B cell (primary cell): ENCODE measurements around the gene DUSP18. TPM values are rescaled to one million over a fixed set of nuclear protein-coding genes. Genes with fewer than 3 reads are reported as not detected.

Experiments
- ATAC-seq: fragments of 200-7000 bp; cut with Tn5 transposase; one replicate; pipeline ENCODE4 v1.10.0; 2021; ENCODE audit warnings: low read depth, mild to moderate bottlenecking, moderate number of reproducible peaks, moderate library complexity
- CTCF ChIA-PET: fragments of 350-600 bp; sonication (Branson Sonifier 250); formaldehyde crosslinking; loops from one replicate; lab custom pipeline; 2021; ENCODE audit warnings: antibody characterized with exemption, inconsistent platforms; lab: Charles Lee
- POLR2A ChIA-PET: fragments of 350-600 bp; sonication (Branson Sonifier 250); formaldehyde crosslinking; loops from one replicate; lab custom pipeline; 2021; ENCODE audit warnings: antibody characterized with exemption; lab: Charles Lee
- DNase-seq: peaks from one replicate; pipeline ENCODE4 v3.0.0; 2013
- H2AFZ ChIP-seq: 2 replicates; pipeline ENCODE4 v1.6.1; 2012; ENCODE audit warnings: mild to moderate bottlenecking, low read depth, low read length; ENCODE audit not compliant: insufficient read depth, poor library complexity, severe bottlenecking
- H3K27ac ChIP-seq, 2 donors: 1 replicate in 1 of 2; 2 replicates in 1 of 2; pipeline ENCODE4 v1.5.1; 2012 to 2013; ENCODE audit warnings: low read length in 2 of 2, mild to moderate bottlenecking in 2 of 2, moderate library complexity in 1 of 2
- H3K27me3 ChIP-seq, 4 experiments: fragments of 200-600 bp in 1 of 4; sonication (generic) in 1 of 4; replicated peaks in 1 of 4; 1 replicate in 2 of 4; 2 replicates in 2 of 4; pipeline versions ENCODE4 v1.6.1 to v1.7.0; 2013 to 2016; ENCODE audit warnings: low read length in 3 of 4, mild to moderate bottlenecking in 2 of 4, mixed read lengths in 1 of 4, moderate library complexity in 1 of 4; ENCODE audit not compliant: insufficient read depth in 4 of 4, control insufficient read depth in 3 of 4; ENCODE audit errors: control extremely low read depth in 1 of 4
- H3K36me3 ChIP-seq, 2 experiments: replicated peaks in 1 of 2; 1 replicate in 1 of 2; 2 replicates in 1 of 2; pipeline versions ENCODE4 v1.6.1 to v1.7.1; 2013; ENCODE audit warnings: low read length in 1 of 2; ENCODE audit not compliant: insufficient read depth in 2 of 2, control insufficient read depth in 1 of 2; ENCODE audit errors: control extremely low read depth in 1 of 2, extremely low read depth in 1 of 2
- H3K4me1 ChIP-seq, 2 donors: fragments of 200-600 bp in 1 of 2; sonication (generic) in 1 of 2; 1 replicate in 1 of 2; 2 replicates in 1 of 2; pipeline versions ENCODE4 v1.5.1 to v1.6.1; 2013 to 2017; ENCODE audit warnings: low read length in 2 of 2; ENCODE audit not compliant: control insufficient read depth in 2 of 2, insufficient read depth in 2 of 2
- H3K4me2 ChIP-seq: replicated peaks from 2 replicates; pipeline ENCODE3; 2012; ENCODE audit warnings: mild to moderate bottlenecking, low read depth, low read length; ENCODE audit not compliant: poor library complexity, severe bottlenecking
- H3K4me3 ChIP-seq, 5 experiments: fragments of 200-600 bp in 1 of 5; sonication (generic) in 1 of 5; 1 replicate in 3 of 5; 2 replicates in 2 of 5; pipeline versions ENCODE4 v1.5.1 to v1.7.0; 2011 to 2016; ENCODE audit warnings: low read length in 4 of 5, mild to moderate bottlenecking in 4 of 5, low read depth in 2 of 5, control low read depth in 1 of 5, moderate library complexity in 1 of 5; ENCODE audit not compliant: insufficient read depth in 1 of 5; ENCODE audit errors: control extremely low read depth in 1 of 5, extremely low read depth in 1 of 5
- H3K79me2 ChIP-seq: fragments of 200-600 bp; sonication (generic); one replicate; pipeline ENCODE4 v1.6.0; 2016; ENCODE audit warnings: low read length; ENCODE audit not compliant: control insufficient read depth, insufficient read depth
- H3K9ac ChIP-seq: fragments of 200-600 bp; sonication (generic); 2 replicates; pipeline ENCODE4 v1.6.1; 2017; ENCODE audit warnings: mild to moderate bottlenecking, low read length, moderate library complexity
- H3K9me3 ChIP-seq, 3 donors: one replicate each; pipeline versions ENCODE4 v1.6.1 to v1.7.1; 2013; ENCODE audit warnings: low read length in 2 of 3; ENCODE audit not compliant: control insufficient read depth in 2 of 3, insufficient read depth in 1 of 3; ENCODE audit errors: control extremely low read depth in 1 of 3
- H4K20me1 ChIP-seq: 2 replicates; pipeline ENCODE4 v1.6.0; 2012; ENCODE audit warnings: mild to moderate bottlenecking, low read length; ENCODE audit not compliant: insufficient read depth, control insufficient read depth, poor library complexity, severe bottlenecking
- H3K27ac Mint-ChIP-seq: one replicate; pipeline ENCODE4 v1.8.0; 2021; ENCODE audit warnings: mixed read lengths
- H3K27me3 Mint-ChIP-seq: one replicate; pipeline ENCODE4 v1.8.0; 2021; ENCODE audit warnings: mixed read lengths
- H3K4me1 Mint-ChIP-seq: one replicate; pipeline ENCODE4 v1.8.0; 2021; ENCODE audit warnings: mixed read lengths
- H3K4me3 Mint-ChIP-seq: one replicate; pipeline ENCODE4 v1.8.0; 2021; ENCODE audit warnings: mixed read lengths
- H3K9me3 Mint-ChIP-seq: one replicate; pipeline ENCODE4 v1.8.0; 2022; ENCODE audit warnings: mixed read lengths; ENCODE audit not compliant: insufficient read depth
- EZH2 ChIP-seq: IDR thresholded peaks from 2 replicates; pipeline ENCODE4 v1.6.1; 2012; ENCODE audit warnings: borderline replicate concordance, low read depth, mild to moderate bottlenecking, moderate library complexity, low read length; ENCODE audit not compliant: insufficient read depth, poor library complexity, severe bottlenecking
- WGBS: methylation state at CpG from one replicate; pipeline ENCODE4 v1.1.5; 2013; ENCODE audit warnings: missing lambda C conversion rate; ENCODE audit not compliant: insufficient coverage; 5-methylcytosine and 5-hydroxymethylcytosine counted together
- intact Hi-C: fragments of 100-400 bp; cut with micrococcal nuclease; formaldehyde crosslinking; loops from one replicate; pipeline ENCODE4 v1.10.0; 2022
- polyA plus RNA-seq: library from polyadenylated mRNA; depleted of rRNA; stranded (reverse); fragments of >200 nt; gene quantifications from 2 replicates; pipeline ENCODE4 v1.2.3, GENCODE V29; 2012
- total RNA-seq, 2 donors: library from RNA; stranded (reverse); fragments of 120-200 nt in 1 of 2; gene quantifications; 1 replicate in 1 of 2; 2 replicates in 1 of 2; pipeline versions ENCODE4 v1.2.3 to v1.2.4, GENCODE V29; 2013 to 2022
- TF ChIP-seq, protein P1 (sequence below): fragments of 200-600 bp; IDR thresholded peaks from one replicate; pipeline ENCODE4 v1.8.0; 2022; ENCODE audit warnings: antibody characterized with exemption, mild to moderate bottlenecking

The DUSP18 gene
- total and polyA plus RNA-seq, 2 donors (not counting 1 experiment from before 2014, with no cell fraction given): 20.6 to 21.2 TPM

DNA sequence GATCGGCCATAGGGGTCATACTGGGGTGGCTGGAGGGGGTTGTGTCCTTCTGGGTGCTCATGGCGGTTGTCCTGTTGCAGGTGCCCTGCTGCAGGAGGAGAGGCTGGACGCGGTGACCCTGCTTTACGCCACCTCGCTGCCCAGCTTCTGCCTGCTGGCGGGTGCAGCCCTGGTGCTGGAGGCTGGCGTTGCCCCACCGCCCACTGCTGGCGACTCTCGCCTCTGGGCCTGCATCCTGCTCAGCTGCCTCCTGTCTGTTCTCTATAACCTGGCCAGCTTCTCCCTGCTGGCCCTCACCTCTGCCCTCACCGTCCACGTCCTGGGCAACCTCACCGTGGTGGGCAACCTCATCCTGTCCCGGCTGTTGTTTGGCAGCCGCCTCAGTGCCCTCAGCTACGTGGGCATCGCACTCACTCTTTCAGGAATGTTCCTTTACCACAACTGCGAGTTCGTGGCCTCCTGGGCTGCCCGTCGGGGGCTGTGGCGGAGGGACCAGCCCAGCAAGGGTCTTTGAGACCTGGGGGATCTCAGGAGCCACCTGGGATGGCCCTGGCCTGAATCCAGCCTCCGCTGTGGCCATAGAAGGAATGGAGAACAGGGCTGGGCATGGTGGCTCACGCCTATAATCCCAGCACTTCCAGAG is 21.0 kb downstream of the DUSP18 start:
- H3K27me3 ChIP-seq: no peaks in the 10 kb centered on the region
- no peak overlapping the region for H3K4me3 Mint-ChIP-seq
- TF ChIP-seq, protein P1, sequence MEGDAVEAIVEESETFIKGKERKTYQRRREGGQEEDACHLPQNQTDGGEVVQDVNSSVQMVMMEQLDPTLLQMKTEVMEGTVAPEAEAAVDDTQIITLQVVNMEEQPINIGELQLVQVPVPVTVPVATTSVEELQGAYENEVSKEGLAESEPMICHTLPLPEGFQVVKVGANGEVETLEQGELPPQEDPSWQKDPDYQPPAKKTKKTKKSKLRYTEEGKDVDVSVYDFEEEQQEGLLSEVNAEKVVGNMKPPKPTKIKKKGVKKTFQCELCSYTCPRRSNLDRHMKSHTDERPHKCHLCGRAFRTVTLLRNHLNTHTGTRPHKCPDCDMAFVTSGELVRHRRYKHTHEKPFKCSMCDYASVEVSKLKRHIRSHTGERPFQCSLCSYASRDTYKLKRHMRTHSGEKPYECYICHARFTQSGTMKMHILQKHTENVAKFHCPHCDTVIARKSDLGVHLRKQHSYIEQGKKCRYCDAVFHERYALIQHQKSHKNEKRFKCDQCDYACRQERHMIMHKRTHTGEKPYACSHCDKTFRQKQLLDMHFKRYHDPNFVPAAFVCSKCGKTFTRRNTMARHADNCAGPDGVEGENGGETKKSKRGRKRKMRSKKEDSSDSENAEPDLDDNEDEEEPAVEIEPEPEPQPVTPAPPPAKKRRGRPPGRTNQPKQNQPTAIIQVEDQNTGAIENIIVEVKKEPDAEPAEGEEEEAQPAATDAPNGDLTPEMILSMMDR: no peak
- no peak for TF ChIP-seq EZH2
- POLR2A ChIA-PET: interaction anchor here (0.7 kb wide), 1 partner anchor 12 kb away, joined by 3 read pairs; no protein-coding TSS in a partner anchor
- no peaks in the 10 kb centered on the region for H4K20me1 ChIP-seq
- no peak for DNase-seq
- H3K4me3 ChIP-seq: no peak overlapping the region
- H3K79me2 ChIP-seq: no peaks in the 10 kb centered on the region
- no peak overlapping the region for H3K9ac ChIP-seq
- H3K27me3 Mint-ChIP-seq: no peaks in the 10 kb centered on the region
- no peaks in the 10 kb centered on the region for H3K36me3 ChIP-seq
- no peak for ATAC-seq
- no peak overlapping the region for H3K27ac Mint-ChIP-seq
- intact Hi-C loops: no loop called here
- H2AFZ ChIP-seq: no peak overlapping the region
- H3K4me1 ChIP-seq: peaks cover 0 to 7% of the 10 kb centered on the region in 2 donors
- no peak overlapping the region for H3K27ac ChIP-seq
- 95% methylated on average over 25 of the region's 25 CpGs for WGBS
- no peaks in the 10 kb centered on the region for H3K9me3 ChIP-seq
- H3K4me1 Mint-ChIP-seq: peaks cover 9% of the 10 kb centered on the region
- H3K9me3 Mint-ChIP-seq: no peaks in the 10 kb centered on the region
- CTCF ChIA-PET: no interaction called here
- H3K4me2 ChIP-seq: no peak overlapping the region

DNA sequence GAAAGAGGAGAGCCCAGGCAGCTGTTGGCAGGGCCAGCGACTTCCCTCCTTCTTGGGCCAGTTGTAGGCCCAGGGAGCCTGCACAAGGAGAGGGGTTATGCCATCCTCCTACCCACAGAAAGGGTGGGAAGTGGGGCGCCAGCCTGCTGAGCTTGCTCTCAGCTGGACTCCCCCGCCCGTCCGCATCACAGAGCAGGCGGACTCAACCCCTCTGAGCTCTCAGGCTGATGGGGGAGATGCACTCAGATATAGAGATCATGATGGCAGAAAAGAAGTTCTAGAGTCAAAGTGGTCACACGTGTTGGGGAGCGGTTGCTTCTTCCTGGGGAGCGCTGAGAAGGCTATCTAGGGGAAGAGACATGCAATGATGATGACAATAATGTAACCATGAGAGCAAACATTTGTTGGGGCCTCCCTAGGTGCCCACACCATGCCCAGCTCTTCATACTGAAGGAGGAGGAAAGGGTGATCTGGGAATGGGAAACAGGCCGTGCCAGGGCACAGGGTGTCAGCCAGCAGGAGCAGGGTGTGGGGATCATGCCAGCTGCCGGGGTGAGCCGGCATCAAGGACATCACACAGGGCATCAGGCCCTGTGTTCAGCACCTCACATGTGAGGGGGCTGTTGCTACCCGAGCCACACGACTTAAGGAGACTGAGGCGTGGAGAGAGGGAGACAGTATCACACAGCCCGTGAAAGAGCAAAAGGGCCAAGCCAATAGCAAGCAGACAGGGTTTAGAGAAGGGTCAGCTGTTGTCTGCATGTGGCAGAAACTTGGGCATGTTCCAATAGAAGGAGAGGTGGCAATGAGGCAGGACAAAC is 24.4 kb downstream of the DUSP18 start:
- H3K27ac ChIP-seq: no peak overlapping the region
- H3K4me3 ChIP-seq: no peak overlapping the region
- H3K79me2 ChIP-seq: no peaks in the 10 kb centered on the region
- Mint-ChIP-seq H3K9me3 (peaks cover 3% of the 10 kb centered on the region), H3K4me1 (no peaks in the 10 kb centered on the region), H3K27ac (no peak overlapping the region), H3K4me3 (no peak overlapping the region), H3K27me3 (no peaks in the 10 kb centered on the region)
- H4K20me1 ChIP-seq: no peaks in the 10 kb centered on the region
- no peak overlapping the region for H2AFZ ChIP-seq
- intact Hi-C loops: no loop called here
- no peaks in the 10 kb centered on the region for H3K27me3 ChIP-seq
- no peaks in the 10 kb centered on the region for H3K9me3 ChIP-seq
- ChIA-PET POLR2A (no interaction called here), CTCF (interaction anchor here (1.2 to 1.3 kb wide), 2 partner anchors 9 to 10 kb away, joined by 3 read pairs; no protein-coding TSS in a partner anchor)
- H3K36me3 ChIP-seq: no peaks in the 10 kb centered on the region
- no peak overlapping the region for H3K4me2 ChIP-seq
- ATAC-seq (no peak), DNase-seq (no peak)
- H3K9ac ChIP-seq: no peak overlapping the region
- H3K4me1 ChIP-seq: no peaks in the 10 kb centered on the region
- 95% methylated on average over 12 of the region's 16 CpGs for WGBS
- TF ChIP-seq, protein P1: no peak
- TF ChIP-seq EZH2: no peak
